ENCODE results near the gene ZNF143.
"Not testable (repeated sequence)": the region's sequence is repeated elsewhere in the genome, so short reads cannot be mapped to it uniquely, and the experiment has no call there.

Gene ZNF143

DNA sequence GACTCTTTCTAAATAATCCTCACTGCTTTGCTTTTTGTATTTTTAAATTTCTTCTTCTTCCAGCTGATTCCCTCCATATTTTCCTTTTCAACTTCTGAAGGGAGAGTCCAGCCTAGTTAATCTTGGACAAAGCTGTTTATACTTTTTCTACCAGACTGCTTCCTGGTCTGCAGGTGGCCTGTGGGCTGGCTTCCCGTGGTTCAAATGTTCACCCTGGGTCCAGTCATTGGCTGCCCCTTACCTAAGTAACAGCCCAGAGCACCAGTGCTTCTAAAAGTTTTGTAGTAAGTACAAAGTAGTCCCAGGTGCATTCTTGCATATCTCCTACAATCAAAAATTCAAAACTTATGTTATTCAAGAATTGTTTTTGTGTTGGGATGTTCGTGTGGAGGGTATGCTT, 19.1 kb downstream of the ZNF143 start:
- no peak for DNase-seq
- H3K27ac Mint-ChIP-seq: peak overlapping the region in 1 of 2 donors; percentile 91
- no peak for ATAC-seq
- no peaks in the 10 kb centered on the region for H3K4me1 Mint-ChIP-seq
- no peaks in the 10 kb centered on the region for H3K9me3 Mint-ChIP-seq
- H3K4me3 Mint-ChIP-seq: no peak overlapping the region
- no peaks in the 10 kb centered on the region for H3K27me3 Mint-ChIP-seq

DNA sequence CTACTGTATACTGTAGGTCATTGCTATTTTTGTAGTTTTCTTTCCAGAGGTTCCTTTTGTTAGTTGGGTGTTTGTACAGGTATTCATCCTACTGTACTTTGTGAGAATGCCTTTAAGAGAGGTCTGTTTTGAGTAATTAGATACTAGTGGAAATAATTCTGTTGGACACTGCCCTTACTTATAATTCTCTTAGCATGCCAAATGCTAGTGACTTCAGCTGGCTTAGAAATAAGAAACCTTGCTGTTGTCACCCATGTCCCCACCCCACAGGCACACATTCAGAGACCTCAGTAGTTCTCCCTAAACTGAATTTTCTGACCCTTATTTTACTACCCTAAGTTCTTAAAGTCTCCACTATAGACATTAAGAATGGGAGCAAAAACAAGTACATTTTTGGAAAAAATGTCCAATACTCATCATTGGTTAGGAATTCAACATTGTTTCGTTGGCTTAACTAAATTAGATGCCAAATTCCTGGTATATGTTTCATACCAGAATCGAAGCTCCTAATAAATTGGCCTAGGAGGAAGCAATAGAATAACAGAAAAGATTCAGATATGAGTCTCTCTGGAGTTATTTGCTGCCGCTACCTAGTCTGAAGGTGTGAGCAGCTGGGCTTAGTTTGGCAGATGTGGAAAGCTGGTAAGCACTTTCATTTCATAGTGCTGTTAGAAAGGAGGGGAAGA, 28.4 kb downstream of the ZNF143 start:
- Mint-ChIP-seq H3K27me3 (no peaks in the 10 kb centered on the region), H3K27ac (no peak overlapping the region)
- DNase-seq: no peak

DNA sequence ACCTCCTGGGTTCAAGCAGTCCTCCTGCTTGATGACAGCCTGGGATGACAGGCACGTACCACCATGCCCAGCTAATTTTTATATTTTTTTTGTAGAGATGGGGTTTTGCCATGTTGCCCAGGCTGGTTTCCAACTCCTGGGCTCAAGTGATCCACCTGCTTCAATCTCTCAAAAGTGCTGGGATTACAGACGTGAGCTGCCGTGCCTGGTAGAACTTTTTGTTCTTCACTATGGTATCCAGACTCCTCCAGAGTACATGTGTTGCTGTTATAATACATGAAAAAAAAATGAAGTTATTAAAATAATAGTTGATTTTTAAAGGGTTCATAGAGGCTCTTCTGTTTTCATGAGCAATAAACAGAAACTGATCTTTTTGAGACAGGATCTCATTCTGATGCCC, 29.6 kb downstream of the ZNF143 start:
- DNase-seq: no peak
- H3K4me1 Mint-ChIP-seq: no peaks in the 10 kb centered on the region
- no peaks in the 10 kb centered on the region for H3K9me3 Mint-ChIP-seq
- H3K4me3 Mint-ChIP-seq: no peak overlapping the region
- no peaks in the 10 kb centered on the region for H3K27me3 Mint-ChIP-seq
- no peak overlapping the region for H3K27ac Mint-ChIP-seq
- no peak for ATAC-seq

More for the DNA sequence above, 28.4 kb downstream of the ZNF143 start:
- no peaks in the 10 kb centered on the region for H3K9me3 Mint-ChIP-seq
- ATAC-seq: no peak
- no peaks in the 10 kb centered on the region for H3K4me1 Mint-ChIP-seq
- H3K4me3 Mint-ChIP-seq: no peak overlapping the region

DNA sequence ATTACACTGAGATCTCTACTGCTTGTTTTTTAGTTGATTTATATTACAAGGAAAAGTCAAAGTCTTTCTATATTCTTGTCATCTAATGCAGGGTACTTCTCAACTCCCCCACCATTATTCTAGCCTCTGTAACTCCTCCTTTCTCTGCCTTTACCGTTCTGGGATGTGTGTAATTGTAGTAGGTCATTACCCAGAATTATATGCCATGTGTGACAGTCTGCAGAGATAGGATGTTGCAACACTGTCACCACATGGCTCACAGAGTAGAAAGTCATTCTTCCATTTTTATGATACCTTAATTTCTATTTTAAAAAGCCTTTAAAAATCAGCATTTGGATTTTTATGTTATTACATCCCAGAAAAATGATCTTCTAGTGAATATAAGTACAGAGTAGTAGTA, 32.7 kb downstream of the ZNF143 start:
- no peak overlapping the region for H3K4me3 Mint-ChIP-seq
- H3K27ac Mint-ChIP-seq: no peak overlapping the region
- DNase-seq: no peak
- H3K4me1 Mint-ChIP-seq: no peaks in the 10 kb centered on the region
- H3K9me3 Mint-ChIP-seq: no peaks in the 10 kb centered on the region
- ATAC-seq: no peak
- H3K27me3 Mint-ChIP-seq: no peaks in the 10 kb centered on the region

DNA sequence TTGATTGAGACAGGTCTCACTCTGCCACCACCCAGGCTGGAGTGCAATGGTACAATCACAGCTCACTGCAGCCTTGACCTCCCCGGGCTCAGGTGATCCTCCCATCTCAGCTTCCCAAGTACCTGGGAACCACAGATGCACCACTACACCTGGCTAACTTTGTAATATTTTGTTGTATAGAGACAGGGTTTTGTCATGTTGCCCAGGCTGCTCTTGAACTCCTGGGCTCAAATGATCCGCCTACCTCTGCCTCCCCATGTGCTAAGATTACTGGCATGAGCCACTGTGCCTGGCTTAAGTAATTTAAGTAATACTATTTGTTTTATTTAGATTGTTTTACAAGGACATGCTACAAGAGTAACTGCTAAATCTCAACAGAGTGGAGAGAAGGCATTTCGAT, 33.5 kb downstream of the ZNF143 start:
- Mint-ChIP-seq H3K4me3 (no peak overlapping the region), H3K9me3 (no peaks in the 10 kb centered on the region), H3K4me1 (no peaks in the 10 kb centered on the region), H3K27ac (no peak overlapping the region), H3K27me3 (no peaks in the 10 kb centered on the region)
- ATAC-seq (no peak), DNase-seq (no peak)

DNA sequence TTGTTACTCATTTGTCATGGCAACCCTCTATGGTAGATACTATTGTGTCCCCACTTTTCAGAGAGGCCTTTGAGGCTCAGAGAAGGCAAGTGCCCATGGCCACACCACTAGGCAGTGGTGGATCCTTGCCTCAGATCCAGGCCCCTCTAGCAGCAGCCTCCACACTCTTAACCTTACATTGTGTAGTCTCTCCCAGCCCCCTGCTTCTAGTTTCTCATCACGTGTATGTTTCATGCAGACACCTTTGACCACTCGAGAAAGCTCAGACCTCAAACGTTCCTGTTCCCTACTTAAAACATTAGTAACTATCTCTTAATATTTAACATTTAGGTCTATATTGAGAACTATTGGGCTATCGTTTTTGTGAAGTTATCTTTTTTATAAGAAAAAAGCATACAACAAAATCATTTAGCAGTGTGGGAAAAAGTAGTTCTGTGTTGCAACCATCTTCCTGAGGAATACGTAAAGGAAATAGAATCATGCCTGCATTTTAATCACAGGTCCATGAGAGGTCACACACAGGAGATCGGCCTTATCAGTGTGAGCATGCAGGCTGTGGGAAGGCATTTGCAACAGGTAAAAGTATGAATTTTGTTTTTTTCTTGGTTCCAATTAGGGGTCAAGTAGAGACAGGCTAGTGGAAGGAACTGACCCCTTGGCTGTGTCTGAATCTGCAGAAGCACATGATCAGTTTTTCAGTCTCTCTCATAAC, 35.1 kb downstream of the ZNF143 start:
- H3K27ac Mint-ChIP-seq: peak overlapping the region in 1 of 2 donors; percentile 85

DNA sequence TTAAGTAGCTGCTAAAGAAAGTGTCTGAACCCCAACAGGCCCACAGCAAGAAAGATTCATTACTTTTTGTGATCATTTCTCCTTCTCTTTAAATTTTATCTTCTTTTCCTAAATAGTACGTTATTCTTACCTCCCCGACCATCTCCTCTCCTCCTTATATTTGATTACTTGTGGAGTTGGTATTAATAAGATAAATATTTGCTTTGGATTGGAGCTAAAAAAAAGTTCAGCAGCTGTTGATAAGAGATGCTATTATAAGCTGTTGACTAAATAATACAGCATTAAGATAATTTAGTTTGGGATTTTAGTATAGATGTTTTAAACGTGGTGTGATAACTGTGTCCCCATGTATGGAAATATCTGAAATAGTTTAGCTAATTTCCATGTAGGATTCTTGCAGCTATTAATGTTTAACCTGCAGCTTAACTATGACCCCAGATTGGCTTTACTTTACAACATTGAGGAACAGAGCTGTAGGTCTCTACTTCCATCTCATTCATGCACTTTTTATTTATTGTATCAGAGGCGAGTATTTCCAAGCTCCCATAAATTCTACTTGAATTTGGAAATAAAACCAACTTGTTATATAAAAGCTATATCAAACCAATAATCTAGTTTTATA, 37.8 kb downstream of the ZNF143 start:
- Mint-ChIP-seq H3K27me3 (no peaks in the 10 kb centered on the region), H3K4me3 (no peak overlapping the region), H3K27ac (peak overlapping the region in 1 of 2 donors; percentile 67), H3K9me3 (no peaks in the 10 kb centered on the region), H3K4me1 (no peaks in the 10 kb centered on the region)
- no peak for ATAC-seq
- DNase-seq: no peak

More for the DNA sequence above, 35.1 kb downstream of the ZNF143 start:
- ATAC-seq: no peak
- Mint-ChIP-seq H3K4me1 (no peaks in the 10 kb centered on the region), H3K4me3 (no peak overlapping the region), H3K9me3 (no peaks in the 10 kb centered on the region), H3K27me3 (no peaks in the 10 kb centered on the region)
- DNase-seq: no peak

DNA sequence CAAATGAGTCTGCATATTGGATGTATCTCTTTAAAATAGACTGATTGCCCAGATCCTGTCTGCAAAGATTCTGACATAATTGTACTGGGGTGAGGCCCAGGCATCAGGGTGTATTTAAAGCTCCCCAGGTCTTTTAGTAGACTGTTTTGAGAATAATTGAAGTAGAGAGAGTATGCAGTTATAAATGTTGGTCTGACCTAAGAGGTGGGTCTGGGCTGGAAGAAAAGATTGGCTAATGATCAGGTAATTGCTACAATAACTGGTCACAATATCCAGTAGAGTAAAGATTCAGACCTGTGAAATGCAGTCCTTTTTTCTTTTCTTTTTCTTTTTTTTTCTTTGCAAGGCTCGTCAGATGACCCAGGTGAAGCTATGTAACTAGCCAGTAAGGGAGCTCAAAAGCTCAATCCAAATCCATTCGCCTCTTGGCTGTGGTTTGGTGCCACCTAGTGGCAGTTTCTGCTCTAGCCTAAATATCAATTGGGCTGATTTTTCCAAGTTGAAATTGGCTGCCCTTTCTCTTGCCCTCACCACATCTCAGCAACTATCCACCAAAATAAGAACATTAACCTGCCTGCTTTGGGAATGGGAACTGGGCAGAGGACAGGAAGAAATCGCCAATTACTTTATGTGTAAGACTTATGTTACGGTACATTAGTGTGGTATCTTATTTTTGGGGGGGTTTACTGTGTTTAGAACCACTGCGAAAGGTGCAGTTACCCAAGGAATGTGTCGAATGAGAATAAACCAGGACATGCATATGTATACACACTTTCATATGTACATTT, 45.9 kb downstream of the ZNF143 start:
- Mint-ChIP-seq H3K4me3 (no peak overlapping the region), H3K9me3 (no peaks in the 10 kb centered on the region), H3K4me1 (peaks cover 6% of the 10 kb centered on the region), H3K27ac (no peak overlapping the region), H3K27me3 (no peaks in the 10 kb centered on the region)
- peak; percentile 69 to 72 for DNase-seq
- ATAC-seq: peak; percentile 83

DNA sequence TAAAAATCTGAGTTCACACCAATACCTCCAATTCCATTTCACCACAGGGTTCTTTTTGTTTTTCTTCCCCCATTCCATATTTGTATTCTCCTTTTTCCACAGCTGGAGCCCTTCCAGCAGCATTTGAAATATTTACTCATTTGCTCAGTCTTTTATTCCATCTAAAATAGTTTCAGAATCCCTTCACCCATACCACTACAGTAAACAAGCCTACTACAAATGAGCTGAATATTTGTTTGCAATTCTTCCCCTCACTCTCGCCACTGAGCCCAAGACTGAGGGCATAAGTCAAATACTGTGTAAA, 46.4 kb downstream of the ZNF143 start:
- no peak for ATAC-seq
- no peak overlapping the region for H3K4me3 Mint-ChIP-seq

DNA sequence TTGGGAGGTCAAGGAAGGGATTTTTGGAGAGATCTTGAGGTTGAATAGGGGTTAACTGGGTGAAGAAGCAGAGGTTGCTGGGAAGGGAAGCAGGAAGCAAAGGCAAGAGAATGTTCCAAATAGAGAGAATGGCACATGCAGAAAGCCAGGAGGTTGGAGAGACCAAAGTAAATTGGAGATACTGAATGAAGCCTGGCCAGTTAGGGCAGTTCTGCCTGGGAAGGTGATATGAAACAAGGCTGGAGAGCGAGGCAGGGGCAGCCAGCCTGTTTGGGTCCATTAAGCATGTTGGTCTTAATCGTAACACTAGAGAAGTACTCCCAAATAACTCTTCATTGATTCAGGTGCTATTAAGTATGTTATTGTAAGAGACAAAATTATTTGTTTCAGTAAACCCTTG, 48.2 kb downstream of the ZNF143 start:
- no peak for DNase-seq
- H3K9me3 Mint-ChIP-seq: no peaks in the 10 kb centered on the region
- peaks cover 6% of the 10 kb centered on the region for H3K4me1 Mint-ChIP-seq
- H3K4me3 Mint-ChIP-seq: no peak overlapping the region
- H3K27ac Mint-ChIP-seq: no peak overlapping the region
- H3K27me3 Mint-ChIP-seq: no peaks in the 10 kb centered on the region
- no peak for ATAC-seq

More for the DNA sequence above, 46.4 kb downstream of the ZNF143 start:
- DNase-seq: no peak
- Mint-ChIP-seq H3K4me1 (peaks cover 6% of the 10 kb centered on the region), H3K27me3 (no peaks in the 10 kb centered on the region), H3K9me3 (no peaks in the 10 kb centered on the region), H3K27ac (no peak overlapping the region)

DNA sequence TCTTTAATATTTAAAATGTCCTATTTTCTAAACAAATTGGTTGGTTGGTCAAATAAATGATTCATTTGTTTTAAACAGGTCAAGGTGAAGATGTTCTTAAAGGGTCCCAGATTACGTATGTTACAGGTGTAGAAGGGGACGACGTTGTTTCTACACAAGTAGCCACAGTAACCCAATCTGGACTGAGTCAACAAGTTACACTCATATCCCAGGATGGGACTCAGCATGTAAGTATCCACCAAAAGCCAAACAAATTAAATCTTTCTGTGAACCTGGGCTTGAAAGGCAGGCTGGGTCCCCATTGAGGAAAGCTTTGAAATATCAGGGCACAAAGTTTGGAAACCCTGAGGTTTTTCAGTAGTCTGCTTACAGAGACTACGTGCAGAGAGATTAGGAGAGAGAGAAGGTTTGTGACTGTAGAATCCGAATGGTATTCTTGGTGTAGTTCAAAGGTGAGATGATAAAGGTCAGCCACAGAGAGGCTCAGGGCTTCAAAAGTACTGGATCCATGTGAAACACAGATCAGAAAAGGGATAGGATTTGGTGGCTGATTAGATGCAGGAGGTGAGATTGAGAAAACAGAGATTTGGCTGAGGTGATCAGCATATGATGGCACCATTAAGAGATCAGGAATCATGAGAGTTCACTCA, 51.7 kb downstream of the ZNF143 start:
- no peak for ATAC-seq
- DNase-seq: no peak
- Mint-ChIP-seq H3K4me3 (no peak overlapping the region), H3K4me1 (peaks cover 6% of the 10 kb centered on the region), H3K27ac (no peak overlapping the region), H3K27me3 (no peaks in the 10 kb centered on the region), H3K9me3 (no peaks in the 10 kb centered on the region)

DNA sequence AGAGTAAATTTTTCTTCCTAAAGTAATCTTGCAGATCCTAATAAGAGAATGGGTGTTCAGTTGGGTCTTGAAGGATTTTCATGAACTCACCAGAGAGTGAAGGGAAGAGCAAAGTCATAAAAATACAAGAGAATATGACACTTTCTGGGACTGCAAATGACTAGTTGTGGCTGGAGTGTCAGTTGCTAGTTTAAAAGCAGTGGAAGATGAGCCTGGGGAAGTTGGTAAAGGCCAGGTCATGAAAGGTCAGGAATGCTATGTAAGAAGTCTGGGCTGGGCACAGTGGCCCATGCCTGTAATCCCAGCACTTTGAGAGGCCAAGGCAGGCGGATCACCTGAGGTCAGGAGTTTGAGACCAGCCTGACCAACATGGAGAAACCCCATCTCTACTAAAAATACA, 53.8 kb downstream of the ZNF143 start:
- DNase-seq, H3K27me3 Mint-ChIP-seq, H3K4me3 Mint-ChIP-seq, ATAC-seq, H3K4me1 Mint-ChIP-seq, H3K9me3 Mint-ChIP-seq: not testable (repeated sequence)
- H3K27ac Mint-ChIP-seq: peak overlapping the region in 1 of 2 donors; percentile 46

DNA sequence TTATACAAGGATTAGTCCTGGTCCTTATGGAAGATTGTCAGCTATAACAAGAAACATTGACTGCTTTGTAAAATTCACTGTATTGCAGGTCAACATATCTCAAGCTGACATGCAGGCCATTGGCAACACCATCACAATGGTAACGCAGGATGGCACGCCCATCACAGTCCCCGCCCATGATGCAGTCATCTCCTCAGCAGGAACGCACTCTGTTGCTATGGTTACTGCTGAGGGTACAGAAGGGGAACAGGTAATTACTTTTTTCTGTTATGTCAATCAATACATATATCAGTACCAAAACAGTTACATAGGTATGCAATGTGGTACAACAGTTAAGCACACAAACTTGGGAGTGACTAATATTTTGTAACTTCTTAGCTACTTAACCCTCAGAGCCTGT, 55.3 kb downstream of the ZNF143 start:
- Mint-ChIP-seq H3K9me3 (no peaks in the 10 kb centered on the region), H3K4me1 (no peaks in the 10 kb centered on the region), H3K27ac (no peak overlapping the region), H3K27me3 (no peaks in the 10 kb centered on the region), H3K4me3 (no peak overlapping the region)
- DNase-seq: no peak
- no peak for ATAC-seq

DNA sequence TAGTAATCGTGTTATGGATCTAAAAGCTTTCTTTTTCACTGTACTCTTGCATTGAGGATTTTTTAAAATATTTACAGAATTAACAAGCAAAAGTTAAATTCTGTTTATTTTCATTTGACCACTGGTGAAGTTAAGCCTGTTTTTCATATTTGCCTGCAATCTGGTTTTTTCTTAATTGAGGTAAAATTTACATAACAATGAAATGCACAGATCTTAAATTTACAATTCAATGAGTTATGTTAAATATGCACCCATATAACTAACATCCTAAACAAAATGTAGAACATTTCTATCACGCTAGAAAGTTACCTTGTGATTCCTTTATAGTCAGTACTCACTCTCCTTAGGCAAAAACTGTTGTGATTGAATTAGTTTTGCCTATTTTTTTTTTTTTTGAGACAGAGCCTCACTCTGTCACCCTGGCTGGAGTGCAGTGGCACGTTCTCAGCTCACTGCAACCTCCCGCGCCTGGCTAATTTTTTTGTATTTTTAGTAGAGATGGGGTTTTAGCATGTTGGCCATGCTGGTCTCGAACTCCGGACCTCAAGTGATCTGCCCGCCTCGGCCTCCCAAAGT, 58.1 kb downstream of the ZNF143 start:
- no peaks in the 10 kb centered on the region for H3K27me3 Mint-ChIP-seq
- no peaks in the 10 kb centered on the region for H3K4me1 Mint-ChIP-seq
- DNase-seq (no peak), ATAC-seq (no peak)
- no peak overlapping the region for H3K27ac Mint-ChIP-seq
- H3K4me3 Mint-ChIP-seq: no peak overlapping the region
- H3K9me3 Mint-ChIP-seq: no peaks in the 10 kb centered on the region

DNA sequence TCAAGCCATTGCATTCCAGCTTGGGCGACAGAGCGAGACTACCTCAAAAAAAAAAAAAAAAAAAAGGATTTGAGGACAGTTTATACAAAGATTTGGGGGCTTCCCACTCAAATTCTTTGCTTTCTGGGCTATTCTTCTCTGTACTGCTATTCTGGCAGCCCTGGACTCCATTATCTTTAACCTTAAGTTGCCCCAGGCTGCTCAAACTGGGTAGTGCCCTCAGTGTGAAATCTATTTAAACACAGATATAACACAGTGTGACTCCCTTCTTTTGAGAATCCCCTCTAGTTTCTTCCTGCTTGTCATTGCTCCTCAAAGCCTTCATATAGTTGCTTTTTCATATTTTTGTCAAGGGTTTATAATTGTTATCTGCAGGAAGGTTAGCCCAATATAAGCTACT, 63.2 kb downstream of the ZNF143 start:
- ATAC-seq: no peak
- Mint-ChIP-seq H3K27me3 (no peaks in the 10 kb centered on the region), H3K27ac (no peak overlapping the region), H3K9me3 (no peaks in the 10 kb centered on the region), H3K4me3 (no peak overlapping the region), H3K4me1 (no peaks in the 10 kb centered on the region)
- DNase-seq: no peak
